ENCODE results near the gene TCF7L1.
"Not testable (repeated sequence)": the region's sequence is repeated elsewhere in the genome, so short reads cannot be mapped to it uniquely, and the experiment has no call there.

The TCF7L1 gene

DNA sequence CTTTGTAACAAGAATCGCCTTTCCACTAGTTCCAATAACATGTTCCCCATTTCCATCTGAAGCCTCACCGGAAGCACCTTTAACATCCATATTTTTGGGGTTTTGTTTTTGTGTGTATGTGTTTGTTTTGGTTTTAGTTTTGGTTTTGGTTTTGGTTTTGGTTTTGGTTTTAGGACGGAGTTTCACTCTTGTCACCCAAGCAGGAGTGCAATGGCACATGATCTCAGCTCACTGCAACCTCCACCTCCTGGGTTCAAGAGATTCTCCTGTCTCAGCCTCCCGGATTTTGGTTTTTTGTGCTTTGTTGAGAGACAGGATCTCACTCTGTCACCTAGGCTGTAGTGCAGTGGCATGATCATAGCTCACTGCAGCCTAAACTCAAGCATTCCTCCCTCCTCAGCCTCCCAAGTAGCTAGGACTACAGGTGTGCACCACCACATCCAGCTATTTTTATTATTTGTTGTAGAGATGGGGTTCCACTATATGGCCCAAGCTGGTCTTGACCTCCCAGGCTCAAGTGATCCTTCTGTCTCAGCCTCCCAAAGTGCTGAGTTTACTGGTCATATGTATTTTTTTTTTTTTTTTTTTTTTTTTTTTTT lies 158.3 kb downstream of the TCF7L1 start:
- DNase-seq = peak; percentile 17

DNA sequence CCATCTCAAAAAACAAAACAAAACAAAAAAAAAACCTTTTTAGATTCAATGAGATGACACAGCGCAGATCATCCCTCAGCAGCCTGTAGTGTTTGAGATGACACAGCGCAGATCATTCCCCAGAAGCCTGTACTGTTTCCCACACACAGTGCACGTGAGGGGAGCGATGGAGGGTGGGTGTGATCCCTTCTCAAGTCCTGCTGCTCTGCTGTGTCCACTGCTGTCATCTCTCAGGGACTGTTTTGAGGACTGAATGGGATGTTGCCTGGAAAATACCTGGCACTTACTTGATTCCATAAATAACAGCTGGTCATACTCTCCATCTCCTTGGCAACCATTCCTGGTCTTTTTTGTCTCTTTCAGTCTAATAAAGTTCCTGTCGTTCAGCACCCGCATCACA lies 168.9 kb downstream of the TCF7L1 start:
- DNase-seq = no peak

DNA sequence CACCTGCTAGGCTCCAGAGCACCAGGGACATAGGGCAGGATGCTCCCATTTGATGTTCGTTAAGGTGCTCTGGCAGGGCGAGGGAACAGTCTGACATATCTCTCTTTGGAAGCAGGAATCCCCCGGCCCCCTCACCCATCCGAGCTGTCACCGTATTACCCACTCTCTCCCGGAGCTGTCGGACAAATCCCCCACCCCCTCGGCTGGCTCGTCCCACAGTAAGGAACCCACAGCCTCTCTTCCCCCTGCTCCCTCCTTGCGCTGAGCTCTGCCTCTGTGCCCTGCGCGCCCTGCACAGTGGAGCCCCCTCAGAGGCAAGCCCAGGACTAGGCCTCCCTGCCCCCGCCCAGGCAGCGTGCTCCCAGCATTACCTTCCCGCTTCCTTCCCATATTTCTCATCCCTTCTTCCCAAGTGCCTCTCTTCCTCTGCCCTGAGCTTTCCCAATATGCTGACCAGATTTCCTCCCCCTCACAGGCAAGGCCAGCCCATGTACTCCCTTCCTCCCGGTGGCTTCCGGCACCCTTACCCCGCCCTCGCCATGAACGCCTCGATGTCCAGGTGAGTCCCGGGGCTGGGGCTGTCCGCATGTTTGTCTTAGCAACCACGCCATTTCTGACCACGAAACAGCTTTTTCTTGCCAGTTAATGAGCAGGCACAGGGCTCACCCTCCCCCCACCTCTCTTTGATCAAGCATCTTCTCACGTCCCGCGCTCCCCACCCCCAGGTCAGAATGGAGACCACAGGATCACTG lies 170.8 kb downstream of the TCF7L1 start:
- no peak for DNase-seq

DNA sequence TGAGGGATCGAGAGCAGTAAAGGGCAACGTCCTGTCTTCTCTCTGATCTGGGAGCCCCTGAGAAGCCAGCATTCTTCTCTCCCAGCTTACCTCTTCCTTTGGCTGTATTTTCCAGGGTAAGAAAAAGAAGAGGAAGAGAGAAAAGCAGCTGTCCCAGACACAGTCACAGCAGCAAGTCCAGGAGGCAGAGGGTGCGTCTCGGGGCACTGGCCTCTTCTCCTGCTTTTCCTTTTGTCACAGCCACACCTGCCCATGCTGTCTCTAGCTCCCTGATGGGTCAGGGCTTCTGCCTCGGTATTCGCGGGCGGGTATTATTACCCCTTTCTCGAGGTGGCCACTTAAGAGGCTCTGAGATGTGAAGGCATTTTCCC lies 174.3 kb downstream of the TCF7L1 start:
- no peak for DNase-seq

DNA sequence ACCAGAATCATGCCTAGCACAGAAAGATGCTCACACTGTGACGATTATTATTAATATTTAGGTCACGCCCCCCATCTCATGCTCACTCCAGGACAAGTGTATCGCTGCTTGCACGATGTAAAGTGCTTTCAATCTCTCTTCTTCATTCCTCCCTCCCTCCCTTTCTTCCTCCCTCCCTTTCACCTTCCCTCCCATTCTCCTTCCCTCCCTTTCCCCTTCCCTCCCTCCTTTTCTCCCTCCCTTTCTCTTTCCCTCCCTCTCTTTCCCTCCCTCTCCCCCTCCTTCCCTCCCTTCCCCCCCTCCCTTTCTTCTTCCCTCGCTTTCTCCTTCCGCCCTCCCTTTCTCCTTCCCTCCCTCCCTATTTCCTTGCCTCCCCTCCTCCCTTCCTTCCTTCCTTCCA lies 175.0 kb downstream of the TCF7L1 start:
- no peak for DNase-seq

DNA sequence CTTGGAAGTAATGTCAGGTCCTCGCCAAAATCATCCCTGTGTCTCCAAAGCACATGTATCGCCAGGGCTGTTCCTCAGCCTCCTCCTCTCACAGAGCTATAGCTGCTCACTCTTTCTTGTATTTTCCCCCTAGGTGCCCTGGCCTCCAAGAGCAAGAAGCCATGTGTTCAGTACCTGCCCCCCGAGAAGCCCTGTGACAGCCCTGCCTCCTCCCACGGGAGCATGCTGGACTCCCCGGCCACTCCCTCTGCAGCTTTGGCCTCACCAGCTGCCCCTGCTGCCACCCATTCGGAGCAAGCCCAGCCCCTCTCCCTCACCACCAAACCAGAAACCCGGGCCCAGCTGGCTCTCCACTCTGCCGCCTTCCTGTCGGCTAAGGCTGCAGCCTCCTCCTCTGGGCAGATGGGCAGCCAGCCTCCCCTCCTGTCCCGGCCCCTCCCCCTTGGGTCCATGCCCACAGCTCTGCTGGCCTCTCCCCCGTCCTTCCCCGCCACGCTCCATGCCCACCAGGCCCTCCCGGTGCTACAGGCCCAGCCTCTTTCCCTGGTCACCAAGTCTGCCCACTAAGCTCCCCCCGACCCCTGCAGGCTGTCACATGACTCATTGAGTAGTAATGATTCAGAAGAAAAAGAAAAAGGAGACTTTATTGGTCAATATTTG lies 175.8 kb downstream of the TCF7L1 start:
- no peak for DNase-seq

DNA sequence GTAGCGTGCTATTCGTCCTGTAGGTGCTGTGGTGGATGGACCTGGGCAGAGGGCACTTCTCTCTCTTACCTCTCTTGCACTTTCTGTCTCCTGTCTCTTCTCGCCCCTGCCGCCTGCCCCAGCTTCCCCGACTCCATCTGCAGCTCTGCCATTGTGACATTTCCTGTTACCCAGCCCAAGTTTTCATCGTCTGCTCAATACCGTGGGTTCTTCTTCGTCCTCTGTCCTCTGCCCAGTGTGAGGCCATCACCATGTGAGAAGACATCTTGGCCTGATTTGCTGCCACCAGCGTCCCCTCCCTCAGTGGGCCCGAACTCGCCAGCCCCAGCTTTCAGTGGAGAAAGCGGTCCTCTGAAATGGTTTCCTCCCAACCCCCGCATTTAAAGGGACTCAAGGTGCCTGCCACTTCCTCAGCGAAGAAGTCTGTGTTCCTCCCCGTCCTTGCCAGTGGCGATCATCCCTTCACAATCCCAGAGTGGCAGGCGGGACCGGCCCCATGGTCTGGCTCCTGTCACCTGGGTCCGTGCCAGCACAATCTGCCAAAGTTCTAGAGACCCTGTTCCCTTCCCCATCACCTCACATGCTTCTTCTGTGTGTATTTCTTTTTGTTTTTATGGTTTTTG lies 176.6 kb downstream of the TCF7L1 start:
- DNase-seq = no peak

DNA sequence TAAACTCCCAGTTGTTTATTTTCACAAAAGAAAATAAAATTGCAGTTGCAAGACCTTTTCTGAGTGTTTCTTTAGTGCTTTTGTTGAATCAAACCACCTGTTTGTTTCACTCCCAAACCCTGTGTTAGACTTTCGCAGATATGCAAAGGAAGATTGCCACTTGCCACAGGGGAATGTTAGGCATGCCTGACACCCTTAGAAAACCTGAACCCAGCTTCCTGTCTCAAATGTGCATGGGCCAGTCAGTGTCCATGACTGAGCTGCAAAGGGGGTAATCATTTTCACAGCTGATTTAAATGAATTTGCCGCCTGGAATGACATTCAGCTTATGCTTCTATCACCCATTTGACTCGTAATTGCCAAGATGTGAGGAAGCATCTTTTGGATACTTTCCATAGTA lies 177.1 kb downstream of the TCF7L1 start:
- DNase-seq = no peak

DNA sequence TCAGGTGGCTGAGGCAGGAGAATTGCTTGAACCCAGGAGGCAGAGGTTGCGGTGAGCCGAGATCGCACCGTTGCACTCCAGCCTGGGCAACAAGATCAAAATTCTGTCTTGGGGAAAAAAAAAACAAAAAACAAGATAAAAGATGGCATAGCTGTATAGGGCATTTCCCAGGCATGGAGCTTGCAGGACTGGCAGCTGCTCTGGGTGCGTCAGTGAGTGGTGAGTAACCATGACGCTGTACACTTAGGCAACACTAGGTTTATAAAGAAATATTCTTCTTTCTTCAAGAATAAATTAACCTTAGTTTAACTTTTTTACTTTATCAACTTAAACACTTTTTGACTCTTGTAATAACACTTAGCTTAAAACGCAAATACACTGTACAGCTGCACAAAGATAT lies 179.2 kb downstream of the TCF7L1 start:
- no peak for DNase-seq

DNA sequence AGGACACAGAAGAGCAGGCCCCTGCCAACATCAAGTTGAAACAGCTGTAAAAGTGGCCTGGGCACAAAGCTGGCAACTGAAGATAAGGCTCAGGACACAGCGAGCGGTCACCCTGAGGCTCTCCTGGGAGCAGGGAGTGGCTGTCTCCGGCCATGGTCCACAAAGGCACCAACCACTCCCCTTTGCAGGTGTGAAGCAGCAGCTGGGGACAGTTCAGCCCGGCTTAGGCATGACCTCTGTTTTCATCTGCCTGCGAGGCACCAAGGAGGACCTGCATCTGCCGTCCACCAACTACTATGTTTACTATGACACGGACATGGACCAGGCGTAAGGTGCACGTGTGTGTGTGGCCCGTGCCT lies 181.7 kb downstream of the TCF7L1 start:
- DNase-seq = no peak

DNA sequence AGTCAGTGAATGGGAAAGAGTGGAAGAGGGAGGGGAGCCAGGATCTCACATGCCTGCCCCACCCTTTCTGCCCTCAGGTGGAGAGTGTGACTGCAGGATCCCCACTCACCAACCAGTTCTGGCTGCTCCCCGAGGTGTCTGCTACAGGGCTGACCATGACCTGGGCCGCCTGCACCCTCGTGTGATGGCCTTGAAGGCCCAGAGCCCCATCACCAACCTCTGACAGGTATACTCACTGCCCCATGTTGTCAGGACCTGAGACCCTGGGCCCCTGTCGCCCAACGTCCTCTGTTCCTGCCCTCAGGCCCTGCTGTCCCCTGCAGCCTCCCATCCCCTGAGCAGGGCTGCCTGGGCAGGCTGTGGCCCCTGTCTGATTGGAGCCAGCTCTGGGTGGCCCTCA lies 182.7 kb downstream of the TCF7L1 start:
- not testable (repeated sequence) for DNase-seq

DNA sequence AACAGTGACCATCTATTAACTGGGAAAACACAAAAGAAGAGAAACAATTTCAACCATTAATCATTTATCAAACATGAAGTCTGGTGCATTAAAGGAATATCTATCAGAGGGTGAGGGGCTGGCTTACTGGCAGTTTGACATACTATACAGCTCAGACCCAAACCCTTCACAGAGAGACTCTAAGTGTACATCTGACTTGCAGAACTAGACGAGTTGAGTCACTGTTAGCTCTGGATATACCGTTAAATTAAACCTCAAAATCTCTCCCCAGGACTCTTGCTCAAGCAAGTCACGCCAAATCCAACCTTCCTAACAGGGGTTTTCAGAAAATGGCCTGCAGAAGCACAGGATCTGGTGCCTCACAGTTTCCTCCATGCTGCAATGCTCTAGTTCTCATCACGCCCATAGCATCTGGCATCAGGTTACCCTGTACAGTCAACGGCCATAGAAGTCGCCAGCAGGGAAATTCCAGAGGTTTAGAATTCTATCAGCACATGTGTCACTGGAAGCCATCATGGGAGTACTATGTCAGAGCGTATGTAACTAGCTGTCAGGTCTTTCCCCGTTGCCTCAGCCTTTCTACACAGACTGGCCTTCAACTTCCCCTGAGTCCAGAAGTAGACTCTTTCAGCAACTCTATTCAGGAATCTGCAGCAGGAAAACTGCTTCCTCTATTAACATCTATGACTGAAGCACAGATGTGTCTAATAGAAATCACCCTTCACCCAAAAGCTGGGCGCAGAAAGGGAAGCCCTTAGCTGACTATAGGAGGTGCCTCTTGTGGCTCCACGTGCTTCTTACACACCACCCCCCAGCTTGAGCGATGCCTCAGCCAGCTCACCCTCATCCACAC lies 185.3 kb downstream of the TCF7L1 start:
- no peak for DNase-seq

DNA sequence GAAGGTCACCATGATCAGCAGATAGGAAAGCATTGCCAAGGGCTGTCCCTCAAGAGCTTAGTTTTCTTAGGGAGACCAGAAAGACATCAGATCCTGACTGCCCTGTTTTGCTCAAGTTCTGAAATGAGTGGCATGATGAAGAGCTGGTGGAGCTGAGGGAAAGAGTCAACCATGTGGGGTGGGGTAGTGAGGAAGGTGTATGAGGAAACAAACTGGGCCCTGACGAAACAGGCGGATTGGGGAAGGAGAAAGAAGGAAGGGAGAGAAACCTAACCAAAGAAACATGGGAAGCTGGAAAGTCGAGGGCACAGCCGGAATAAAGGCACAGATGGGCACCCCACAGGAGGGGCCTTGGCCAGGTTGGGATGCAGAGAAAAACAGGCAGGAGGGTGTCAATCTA lies 186.6 kb downstream of the TCF7L1 start:
- no peak for DNase-seq

DNA sequence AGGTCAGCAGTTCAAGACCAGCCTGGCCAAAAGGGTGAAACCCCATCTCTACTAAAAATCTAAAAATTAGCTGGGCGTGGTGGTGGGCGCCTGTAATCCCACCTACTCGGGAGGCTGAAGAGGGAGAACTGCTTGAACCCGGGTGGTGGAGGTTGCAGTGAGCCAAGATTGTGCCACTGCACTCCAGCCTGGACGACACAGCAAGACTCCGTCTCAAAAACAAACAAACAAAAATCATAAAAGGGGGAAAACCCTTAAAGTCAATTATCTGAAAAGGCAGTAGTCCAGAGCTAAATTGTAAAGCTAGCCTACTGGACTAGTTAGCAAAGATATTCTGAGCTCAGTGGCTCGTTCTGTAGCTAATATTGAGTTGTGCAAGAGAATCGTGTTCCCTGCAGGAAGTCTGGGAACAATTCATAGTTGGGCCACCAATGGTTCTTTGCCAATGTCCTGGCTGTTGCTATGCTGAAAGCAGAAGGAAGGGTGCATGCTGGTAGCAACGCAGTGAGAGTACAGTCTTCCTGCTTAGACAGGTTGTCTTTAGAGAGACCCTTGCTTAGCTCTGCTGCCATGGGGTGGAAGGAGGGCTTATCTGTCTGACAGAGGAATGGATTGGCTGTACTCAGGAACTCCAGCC lies 190.3 kb downstream of the TCF7L1 start:
- DNase-seq = no peak

DNA sequence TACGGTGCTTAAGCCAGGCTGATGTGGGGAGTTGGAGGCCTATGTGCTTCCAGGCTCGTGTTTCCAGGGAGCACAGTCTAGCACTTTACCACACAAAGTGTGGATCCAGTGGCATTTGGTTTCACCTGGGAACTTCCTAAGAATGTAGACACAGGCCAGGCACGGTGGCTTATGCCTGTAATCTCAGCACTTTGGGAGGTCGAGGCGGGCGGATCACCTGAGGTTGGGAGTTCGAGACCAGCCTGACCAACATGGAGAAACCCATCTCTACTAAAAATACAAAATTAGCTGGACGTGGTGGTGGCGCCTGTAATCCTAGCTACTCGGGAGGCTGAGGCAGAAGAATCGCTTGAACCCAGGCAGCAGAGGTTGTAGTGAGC lies 190.8 kb downstream of the TCF7L1 start:
- DNase-seq = not testable (repeated sequence)

DNA sequence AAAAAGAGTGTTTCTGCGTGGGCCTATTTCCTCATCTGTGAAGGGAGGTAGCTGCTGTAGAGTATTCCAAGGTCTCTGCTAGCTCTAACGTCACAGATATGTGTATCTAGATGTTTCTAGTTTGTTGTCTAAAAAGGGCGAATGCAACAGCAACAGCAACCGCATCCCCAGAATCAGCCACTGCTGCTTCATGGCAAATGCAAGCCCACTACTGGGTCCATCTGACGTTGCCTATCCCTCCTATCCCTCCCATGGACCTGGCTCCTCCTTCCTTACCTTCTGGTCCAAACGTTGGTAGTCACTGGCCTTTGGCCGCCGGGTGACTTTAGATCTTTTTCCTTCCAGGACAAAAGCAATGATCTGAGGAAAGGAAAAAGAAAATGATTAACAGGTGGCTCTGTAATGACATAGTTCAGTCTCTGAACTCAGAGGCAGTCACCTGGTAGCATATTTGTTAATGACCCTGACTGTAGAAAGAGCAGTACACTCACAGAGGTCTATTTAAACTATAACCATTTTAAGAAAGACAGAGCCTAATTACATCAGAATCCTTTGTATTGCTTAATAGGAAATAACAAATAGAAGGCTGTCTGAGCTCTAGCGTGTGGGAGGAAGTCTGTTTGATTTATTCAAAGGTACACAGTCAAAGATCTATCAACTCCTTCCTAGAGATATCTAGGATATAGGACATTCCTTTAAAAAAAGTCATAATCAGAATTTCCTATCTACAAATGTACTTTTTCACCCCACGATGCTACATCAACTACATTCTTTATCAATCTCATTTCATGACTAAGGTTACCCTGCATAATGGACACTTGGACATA lies 191.7 kb downstream of the TCF7L1 start:
- peak; percentile 58 for DNase-seq

DNA sequence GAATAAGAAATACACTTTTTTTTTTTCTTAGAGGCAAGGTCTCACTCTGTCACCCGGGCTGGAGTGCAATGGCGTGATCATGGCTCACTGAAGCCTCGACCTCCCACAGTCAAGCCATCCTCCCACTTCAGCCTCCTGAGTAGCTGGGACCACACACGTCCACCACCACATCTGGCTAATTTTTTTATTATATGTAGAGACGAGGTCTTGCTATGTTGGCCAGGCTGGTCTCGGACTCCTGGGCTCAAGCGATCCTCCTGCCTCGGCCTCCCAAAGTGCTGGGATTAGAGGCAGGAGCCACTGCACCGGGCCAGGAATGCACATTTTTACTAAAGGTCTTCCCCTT lies 192.2 kb downstream of the TCF7L1 start:
- DNase-seq = no peak

DNA sequence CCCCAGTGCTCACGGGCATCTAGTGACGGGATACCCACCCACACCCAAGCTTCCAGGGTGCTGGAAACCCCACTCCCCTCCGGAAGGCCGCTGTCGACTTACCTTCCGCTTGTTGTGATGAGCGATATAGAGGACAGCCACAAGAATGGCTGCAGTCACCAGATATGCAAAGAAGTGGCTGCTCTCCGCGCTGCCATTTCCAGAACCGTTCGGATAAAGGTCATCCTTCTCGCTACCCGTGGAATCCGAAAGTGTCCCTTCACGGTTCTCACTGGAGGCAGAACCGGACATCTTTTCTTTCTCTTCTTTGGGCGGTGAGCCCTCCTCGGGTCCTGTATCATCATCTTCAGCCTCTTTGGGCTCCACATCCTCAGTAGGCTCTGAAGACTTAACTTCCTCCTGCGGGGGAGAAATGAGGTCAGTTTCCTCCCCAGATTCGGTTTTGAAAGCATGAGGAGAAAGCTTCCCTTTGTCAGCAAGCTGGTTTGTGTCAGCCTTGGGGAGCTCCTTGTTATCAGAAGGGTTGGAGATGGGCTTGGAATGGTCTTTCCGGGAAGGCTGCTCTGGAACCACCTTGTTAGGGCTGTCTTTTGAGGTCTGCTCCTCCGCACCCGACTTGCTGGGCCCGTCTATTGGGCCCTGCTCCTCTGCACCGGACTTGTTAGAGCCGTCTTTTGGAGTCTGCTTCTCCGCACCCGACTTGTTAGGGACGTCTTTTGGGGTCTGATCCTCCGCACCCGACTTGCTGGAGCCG lies 193.4 kb downstream of the TCF7L1 start:
- peak; percentile 66 for DNase-seq

DNA sequence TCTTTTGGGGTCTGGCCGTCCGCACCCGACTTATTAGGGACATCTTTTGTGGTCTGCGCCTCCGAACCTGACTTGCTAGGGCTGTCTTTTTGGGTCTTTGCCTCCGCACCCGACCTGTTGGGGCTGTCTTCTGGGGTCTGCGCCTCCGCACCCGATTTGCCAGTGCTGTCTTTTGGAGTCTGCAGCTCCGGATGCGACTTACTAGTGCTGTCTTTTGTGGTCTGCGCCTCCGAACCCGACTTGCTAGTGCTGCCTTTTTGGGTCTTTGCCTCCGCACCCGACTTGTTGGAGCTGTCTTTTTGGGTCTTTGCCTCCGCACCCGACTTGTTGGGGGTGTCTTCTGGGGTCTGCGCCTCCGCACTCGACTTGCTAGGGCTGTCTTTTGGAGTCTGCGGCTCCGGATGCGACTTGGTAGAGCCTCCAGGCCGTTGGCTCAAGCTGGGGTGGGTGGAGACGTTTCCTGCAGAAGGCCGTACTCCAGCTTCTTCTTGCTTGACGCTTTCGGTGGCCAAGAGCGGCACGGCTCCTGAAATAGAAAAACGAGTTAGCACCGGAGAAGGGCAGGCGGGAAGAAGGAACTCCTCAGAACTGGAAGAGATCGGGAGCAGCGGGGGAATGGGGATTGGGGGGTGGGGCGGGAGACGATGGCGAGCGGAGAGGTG lies 194.1 kb downstream of the TCF7L1 start:
- DNase-seq = peak; percentile 68

DNA sequence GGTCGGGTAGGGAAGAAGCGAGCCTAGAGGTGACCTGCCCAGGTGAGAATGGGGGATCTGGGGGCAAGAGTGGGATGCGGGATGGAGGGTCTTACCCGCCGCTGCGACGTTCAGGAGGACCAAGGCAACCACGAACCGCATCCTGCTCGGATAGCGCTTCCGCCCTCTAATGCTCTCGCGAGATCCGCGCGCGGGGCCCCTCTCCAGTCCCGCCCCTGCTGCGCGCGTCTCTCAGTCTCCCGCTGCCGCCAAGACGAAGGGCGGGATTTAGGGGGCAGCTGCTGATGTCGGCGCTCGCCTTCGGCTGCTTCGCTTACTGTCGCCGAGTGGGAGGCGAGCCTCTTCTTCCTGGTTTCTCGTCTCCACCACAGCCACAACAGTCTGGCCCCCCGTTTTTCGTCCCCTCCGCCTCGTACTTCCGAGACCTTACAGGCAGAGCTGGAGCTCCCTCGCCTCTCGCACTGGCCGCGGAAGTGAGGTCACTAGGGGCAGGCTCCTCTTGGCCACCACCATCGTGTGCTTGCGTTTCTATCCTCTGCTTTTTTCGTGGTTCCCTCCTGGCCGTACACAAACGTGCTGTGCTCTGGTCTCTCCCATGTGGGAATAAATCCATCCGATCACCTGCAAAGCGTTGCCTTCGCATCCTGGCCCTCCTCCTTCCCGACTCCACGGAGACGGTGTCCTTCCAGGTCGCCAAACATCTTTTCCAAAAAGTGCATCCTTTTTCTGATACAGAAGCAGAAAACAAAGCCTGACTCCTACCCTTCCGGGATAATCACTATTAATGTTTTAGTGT lies 194.8 kb downstream of the TCF7L1 start, which contains the start of gene TGOLN2:
TSS of gene TGOLN2 (minus strand) at position 168 of the 796 bp plus-strand sequence. CDS start at position 141, 27 bp downstream.
- peak; percentile 98 for DNase-seq

Measured in hematopoietic multipotent progenitor cell treated with erythropoietin and hydrocortisone succinate and interleukin-3 and kit ligand, for 6 days (in vitro differentiated cells).